ENCODE data around the gene ABTB2. TPM values are rescaled to one million over a fixed set of nuclear protein-coding genes. Genes with fewer than 3 reads are reported as not detected.

ABTB2 gene
- total RNA-seq, 1 experiment from 2014 or later: 5.5 TPM

DNA sequence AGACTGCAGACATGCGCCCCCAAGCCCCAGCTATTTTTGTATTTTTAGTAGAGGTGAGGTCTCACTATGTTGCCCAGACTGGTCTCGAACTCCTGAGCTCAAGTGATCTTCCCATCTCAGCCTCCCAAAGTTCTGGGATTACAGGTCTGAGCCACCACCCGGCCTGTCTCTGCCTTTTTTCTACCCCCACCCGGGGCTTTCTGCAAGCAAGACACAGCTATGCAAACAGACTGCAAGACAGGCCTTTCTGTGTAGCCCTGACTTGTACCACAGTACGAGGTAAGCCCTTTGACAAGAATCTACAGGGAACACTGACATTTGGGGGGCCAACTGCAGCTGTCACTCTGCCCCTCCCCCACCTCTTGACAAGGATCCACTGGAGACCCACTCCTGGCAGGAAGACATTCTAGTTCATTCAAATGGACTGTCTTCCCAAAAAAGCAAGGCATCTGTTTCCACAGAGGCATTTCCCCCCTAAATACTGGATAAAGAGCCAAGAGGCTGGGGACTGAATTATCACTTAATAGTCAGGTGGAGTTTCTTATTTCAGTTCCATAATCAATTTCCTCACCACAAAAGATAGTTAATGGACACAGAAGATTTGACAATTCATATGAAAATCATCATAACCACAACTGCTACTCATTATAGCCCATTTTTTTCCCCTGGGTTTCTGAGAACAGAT, 118.2 kb downstream of the ABTB2 start:
- TF ChIP-seq, protein P1, sequence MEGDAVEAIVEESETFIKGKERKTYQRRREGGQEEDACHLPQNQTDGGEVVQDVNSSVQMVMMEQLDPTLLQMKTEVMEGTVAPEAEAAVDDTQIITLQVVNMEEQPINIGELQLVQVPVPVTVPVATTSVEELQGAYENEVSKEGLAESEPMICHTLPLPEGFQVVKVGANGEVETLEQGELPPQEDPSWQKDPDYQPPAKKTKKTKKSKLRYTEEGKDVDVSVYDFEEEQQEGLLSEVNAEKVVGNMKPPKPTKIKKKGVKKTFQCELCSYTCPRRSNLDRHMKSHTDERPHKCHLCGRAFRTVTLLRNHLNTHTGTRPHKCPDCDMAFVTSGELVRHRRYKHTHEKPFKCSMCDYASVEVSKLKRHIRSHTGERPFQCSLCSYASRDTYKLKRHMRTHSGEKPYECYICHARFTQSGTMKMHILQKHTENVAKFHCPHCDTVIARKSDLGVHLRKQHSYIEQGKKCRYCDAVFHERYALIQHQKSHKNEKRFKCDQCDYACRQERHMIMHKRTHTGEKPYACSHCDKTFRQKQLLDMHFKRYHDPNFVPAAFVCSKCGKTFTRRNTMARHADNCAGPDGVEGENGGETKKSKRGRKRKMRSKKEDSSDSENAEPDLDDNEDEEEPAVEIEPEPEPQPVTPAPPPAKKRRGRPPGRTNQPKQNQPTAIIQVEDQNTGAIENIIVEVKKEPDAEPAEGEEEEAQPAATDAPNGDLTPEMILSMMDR (conservative IDR thresholded peaks at IDR 0.05): no peak
- no peaks in the 10 kb centered on the region for H3K9me3 Mint-ChIP-seq
- Histone ChIP-seq H2BK12ac (ENCODE audit: insufficient read length, low read depth, low read length) (no peak overlapping the region), H3K4me1 (ENCODE audit: insufficient read depth, low read length) (no peaks in the 10 kb centered on the region), H2AK5ac (ENCODE audit: insufficient read length, low read length) (no peak overlapping the region), H3K9ac (ENCODE audit: extremely low read depth, insufficient read length, low read length) (no peak overlapping the region), H4K5ac (ENCODE audit: insufficient read length, low read depth, low read length) (no peak overlapping the region), H3K27me3 (ENCODE audit: insufficient read depth, low read length) (no peaks in the 10 kb centered on the region), H3K14ac (ENCODE audit: insufficient read depth, low read length) (no peak overlapping the region), H3K79me1 (ENCODE audit: insufficient read depth, low read depth, low read length, poor library complexity, severe bottlenecking) (no peaks in the 10 kb centered on the region), H2BK120ac (ENCODE audit: low read depth, low read length, poor library complexity, severe bottlenecking) (no peak overlapping the region), H3K23ac (ENCODE audit: insufficient read length, low read depth, low read length) (no peak overlapping the region), H3K4me2 (ENCODE audit: insufficient read depth, insufficient read length, low read length) (no peak overlapping the region), H3K27ac (ENCODE audit: insufficient read length, low read depth, low read length) (no peak overlapping the region), H4K8ac (replicated peaks; ENCODE audit: insufficient read length, low read depth, low read length) (no peak overlapping the region), H2BK20ac (ENCODE audit: low read depth, low read length, poor library complexity, severe bottlenecking) (no peak overlapping the region), H2BK5ac (ENCODE audit: insufficient read length, low read length) (no peak overlapping the region), H3K9me3 (ENCODE audit: control insufficient read depth, low read depth, low read length) (no peaks in the 10 kb centered on the region), H3K18ac (ENCODE audit: insufficient read length, low read depth, low read length) (no peak overlapping the region), H3K56ac (ENCODE audit: insufficient read length, low read depth, low read length) (no peak overlapping the region), H2BK15ac (ENCODE audit: low read depth, low read length) (no peak overlapping the region), H4K20me1 (ENCODE audit: control insufficient read depth, insufficient read depth, insufficient read length) (no peaks in the 10 kb centered on the region), H2AFZ (ENCODE audit: low read length) (no peak overlapping the region), H4K91ac (ENCODE audit: insufficient read length, low read depth, low read length) (no peak overlapping the region), H3K79me2 (ENCODE audit: insufficient read depth, low read length) (no peaks in the 10 kb centered on the region), H3T11ph (ENCODE audit: low read length) (no peak overlapping the region), H3K4ac (ENCODE audit: low read depth, low read length) (no peak overlapping the region), H3K23me2 (ENCODE audit: insufficient read length, low read depth, low read length, poor library complexity, severe bottlenecking) (no peaks in the 10 kb centered on the region)
- no CpG with 5 or more reads among the region's 5 CpGs for WGBS (ENCODE audit: extremely low coverage, insufficient read length, low lambda C conversion rate)
- no peak overlapping the region; a peak in 1 of 7 replicates for H3K27ac Mint-ChIP-seq
- no peaks in the 10 kb centered on the region for H3K27me3 Mint-ChIP-seq (ENCODE audit: low read depth)
- no peak overlapping the region for H3K4me3 Mint-ChIP-seq
- H3K36me3 Mint-ChIP-seq (ENCODE audit: insufficient read depth in 1 of 3, low read depth in 3 of 3): no peaks in the 10 kb centered on the region; a peak in 1 of 7 replicates
- H3K4me1 Mint-ChIP-seq: peaks cover 38 to 41% of the 10 kb centered on the region in 2 experiments
- no peak for DNase-seq
